HEK293 (cell line): Measurements from ENCODE around the gene AGFG1.
A peak's percentile ranks its signal among the peaks of the same experiment; 100 is the strongest.

ENCODE experiments used
- ATF2 ChIP-seq: fragments of 450-650 bp; formaldehyde crosslinking; IDR thresholded peaks from 2 replicates; pipeline ENCODE4 v1.5.1; 2016; ENCODE audit warnings: missing biosample characterization, missing genetic modification characterization, low read depth
- KLF9 ChIP-seq: fragments of 450-650 bp; formaldehyde crosslinking; IDR thresholded peaks from 2 replicates; pipeline ENCODE4 v1.5.1; 2016; ENCODE audit warnings: missing biosample characterization, missing genetic modification characterization, low read depth
- REST ChIP-seq: fragments of 450-650 bp; formaldehyde crosslinking; IDR thresholded peaks from 2 replicates; pipeline ENCODE4 v1.5.1; 2016; ENCODE audit warnings: missing biosample characterization, missing genetic modification characterization
- YY1 ChIP-seq: fragments of 450-650 bp; formaldehyde crosslinking; IDR thresholded peaks from 2 replicates; pipeline ENCODE4 v1.5.1; 2018; ENCODE audit warnings: missing biosample characterization, missing genetic modification characterization
- ZBTB20 ChIP-seq: fragments of 450-650 bp; formaldehyde crosslinking; IDR thresholded peaks from 2 replicates; pipeline ENCODE4 v1.5.1; 2016; ENCODE audit warnings: missing biosample characterization, missing genetic modification characterization
- ZFP3 ChIP-seq: fragments of 450-650 bp; formaldehyde crosslinking; IDR thresholded peaks from 2 replicates; pipeline ENCODE4 v1.5.1; 2016; ENCODE audit warnings: low read depth, missing biosample characterization, missing genetic modification characterization
- ZNF266 ChIP-seq: fragments of 450-650 bp; formaldehyde crosslinking; IDR thresholded peaks from 2 replicates; pipeline ENCODE4 v1.5.1; 2016; ENCODE audit warnings: missing biosample characterization, missing genetic modification characterization, low read depth
- ZNF274 ChIP-seq, 2 experiments: fragments of 200-500 bp in 1 of 2; fragments of 450-650 bp in 1 of 2; sonication (Bioruptor generic) in 1 of 2; formaldehyde crosslinking in 1 of 2; IDR thresholded peaks; 2 replicates each; pipeline versions ENCODE4 v1.5.1 to v1.6.1; 2014 to 2016; ENCODE audit warnings: borderline replicate concordance in 1 of 2, inconsistent platforms in 1 of 2, low read length in 1 of 2, missing biosample characterization in 1 of 2, missing genetic modification characterization in 1 of 2
- ZNF585B ChIP-seq: fragments of 450-650 bp; formaldehyde crosslinking; IDR thresholded peaks from 2 replicates; pipeline ENCODE4 v1.5.1; 2016; ENCODE audit warnings: missing biosample characterization, missing genetic modification characterization
- TF ChIP-seq, protein P1 (sequence below): fragments of 450-650 bp; formaldehyde crosslinking; IDR thresholded peaks from 2 replicates; pipeline ENCODE4 v1.5.1; 2016; ENCODE audit warnings: missing biosample characterization, missing genetic modification characterization
- TF ChIP-seq, protein P2 (sequence below): fragments of 450-650 bp; formaldehyde crosslinking; IDR thresholded peaks from 2 replicates; pipeline ENCODE4 v1.5.1; 2016; ENCODE audit warnings: missing biosample characterization, missing genetic modification characterization
- TF ChIP-seq, protein P3 (sequence below): fragments of 450-650 bp; formaldehyde crosslinking; IDR thresholded peaks from 2 replicates; pipeline ENCODE4 v1.5.1; 2016; ENCODE audit warnings: missing biosample characterization, missing genetic modification characterization

DNA sequence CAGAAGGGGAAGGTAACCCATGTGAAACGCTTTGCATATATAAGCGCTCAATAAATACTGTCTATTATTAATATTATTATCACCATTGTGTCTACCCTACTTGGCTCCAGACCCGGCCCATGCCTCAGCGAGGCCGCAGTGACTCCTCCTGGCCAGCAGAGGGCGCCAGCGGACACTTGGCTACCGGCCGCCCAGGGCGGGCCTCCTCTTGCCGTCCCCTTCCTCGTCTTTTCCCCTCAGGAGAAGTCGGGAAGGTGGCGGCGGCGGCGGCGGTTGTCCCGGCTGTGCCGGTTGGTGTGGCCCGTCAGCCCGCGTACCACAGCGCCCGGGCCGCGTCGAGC, at the start of gene AGFG1:
- TF ChIP-seq ZFP3 (tag by site-specific recombination) (no peak), ATF2 (tag by site-specific recombination) (no peak), ZNF266 (tag by site-specific recombination) (no peak), ZBTB20 (tag by site-specific recombination) (no peak), ZNF274 (IDR thresholded peaks at IDR 0.05; ENCODE audit: low read length) (no peak), ZNF274 (tag by site-specific recombination; IDR thresholded peaks at IDR 0.05; ENCODE audit: borderline replicate concordance) (no peak), REST (no peak), YY1 (tag by site-specific recombination) (no peak), ZNF585B (tag by site-specific recombination) (no peak), KLF9 (tag by site-specific recombination) (no peak)
- TF ChIP-seq, protein P1, sequence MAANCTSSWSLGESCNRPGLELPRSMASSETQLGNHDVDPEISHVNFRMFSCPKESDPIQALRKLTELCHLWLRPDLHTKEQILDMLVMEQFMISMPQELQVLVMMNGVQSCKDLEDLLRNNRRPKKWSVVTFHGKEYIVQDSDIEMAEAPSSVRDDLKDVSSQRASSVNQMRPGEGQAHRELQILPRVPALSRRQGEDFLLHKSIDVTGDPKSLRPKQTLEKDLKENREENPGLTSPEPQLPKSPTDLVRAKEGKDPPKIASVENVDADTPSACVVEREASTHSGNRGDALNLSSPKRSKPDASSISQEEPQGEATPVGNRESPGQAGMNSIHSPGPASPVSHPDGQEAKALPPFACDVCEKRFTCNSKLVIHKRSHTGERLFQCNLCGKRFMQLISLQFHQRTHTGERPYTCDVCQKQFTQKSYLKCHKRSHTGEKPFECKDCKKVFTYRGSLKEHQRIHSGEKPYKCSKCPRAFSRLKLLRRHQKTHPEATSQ (tag by site-specific recombination): no peak
- TF ChIP-seq, protein P2, sequence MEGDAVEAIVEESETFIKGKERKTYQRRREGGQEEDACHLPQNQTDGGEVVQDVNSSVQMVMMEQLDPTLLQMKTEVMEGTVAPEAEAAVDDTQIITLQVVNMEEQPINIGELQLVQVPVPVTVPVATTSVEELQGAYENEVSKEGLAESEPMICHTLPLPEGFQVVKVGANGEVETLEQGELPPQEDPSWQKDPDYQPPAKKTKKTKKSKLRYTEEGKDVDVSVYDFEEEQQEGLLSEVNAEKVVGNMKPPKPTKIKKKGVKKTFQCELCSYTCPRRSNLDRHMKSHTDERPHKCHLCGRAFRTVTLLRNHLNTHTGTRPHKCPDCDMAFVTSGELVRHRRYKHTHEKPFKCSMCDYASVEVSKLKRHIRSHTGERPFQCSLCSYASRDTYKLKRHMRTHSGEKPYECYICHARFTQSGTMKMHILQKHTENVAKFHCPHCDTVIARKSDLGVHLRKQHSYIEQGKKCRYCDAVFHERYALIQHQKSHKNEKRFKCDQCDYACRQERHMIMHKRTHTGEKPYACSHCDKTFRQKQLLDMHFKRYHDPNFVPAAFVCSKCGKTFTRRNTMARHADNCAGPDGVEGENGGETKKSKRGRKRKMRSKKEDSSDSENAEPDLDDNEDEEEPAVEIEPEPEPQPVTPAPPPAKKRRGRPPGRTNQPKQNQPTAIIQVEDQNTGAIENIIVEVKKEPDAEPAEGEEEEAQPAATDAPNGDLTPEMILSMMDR (tag by site-specific recombination): peak; percentile 89
- TF ChIP-seq, protein P3, sequence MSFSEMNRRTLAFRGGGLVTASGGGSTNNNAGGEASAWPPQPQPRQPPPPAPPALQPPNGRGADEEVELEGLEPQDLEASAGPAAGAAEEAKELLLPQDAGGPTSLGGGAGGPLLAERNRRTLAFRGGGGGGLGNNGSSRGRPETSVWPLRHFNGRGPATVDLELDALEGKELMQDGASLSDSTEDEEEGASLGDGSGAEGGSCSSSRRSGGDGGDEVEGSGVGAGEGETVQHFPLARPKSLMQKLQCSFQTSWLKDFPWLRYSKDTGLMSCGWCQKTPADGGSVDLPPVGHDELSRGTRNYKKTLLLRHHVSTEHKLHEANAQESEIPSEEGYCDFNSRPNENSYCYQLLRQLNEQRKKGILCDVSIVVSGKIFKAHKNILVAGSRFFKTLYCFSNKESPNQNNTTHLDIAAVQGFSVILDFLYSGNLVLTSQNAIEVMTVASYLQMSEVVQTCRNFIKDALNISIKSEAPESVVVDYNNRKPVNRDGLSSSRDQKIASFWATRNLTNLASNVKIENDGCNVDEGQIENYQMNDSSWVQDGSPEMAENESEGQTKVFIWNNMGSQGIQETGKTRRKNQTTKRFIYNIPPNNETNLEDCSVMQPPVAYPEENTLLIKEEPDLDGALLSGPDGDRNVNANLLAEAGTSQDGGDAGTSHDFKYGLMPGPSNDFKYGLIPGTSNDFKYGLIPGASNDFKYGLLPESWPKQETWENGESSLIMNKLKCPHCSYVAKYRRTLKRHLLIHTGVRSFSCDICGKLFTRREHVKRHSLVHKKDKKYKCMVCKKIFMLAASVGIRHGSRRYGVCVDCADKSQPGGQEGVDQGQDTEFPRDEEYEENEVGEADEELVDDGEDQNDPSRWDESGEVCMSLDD (tag by site-specific recombination): no peak
